ENCODE data around the gene UBXN11. TPM values are rescaled to one million over a fixed set of nuclear protein-coding genes. Genes with fewer than 3 reads are reported as not detected.

Gene UBXN11
- total RNA-seq, 4 donors from 2014 or later = 4.9 to 17.9 (median 12.0) TPM

GRCh38 chr1:26291433-26291832 lies 15.0 kb downstream of the UBXN11 start:
- 94% methylated on average over 3 of the region's 3 CpGs; no CpG with 5 or more reads in 1 of the 2 donors for WGBS, 2 donors (ENCODE audit: low coverage in 1 of 2)
- intact Hi-C loops (cut with DNase I; ENCODE audit: low total_unique reads) = no loop called here
- H3K36me3 ChIP-seq = no peaks in the 10 kb centered on the region
- H3K27ac ChIP-seq = peak overlapping the region; percentile 4 to 96 (median 71)
- in situ Hi-C loops (cut with MboI; ENCODE audit: low pct_ligation_motif_present in 1 of 4, low pct_unique_long_range_greater_than_20kb in 1 of 4, low sequenced_read_pairs in 3 of 4) = no loop called here
- no peak overlapping the region for H3K4me3 ChIP-seq
- TF ChIP-seq POLR2A (IDR thresholded peaks at IDR 0.05) (no peak), POLR2AphosphoS5 (IDR thresholded peaks at IDR 0.05) (no peak), EP300 (IDR thresholded peaks at IDR 0.05; ENCODE audit: low read depth) (no peak), CTCF (IDR thresholded peaks at IDR 0.05) (no peak)
- H3K4me1 ChIP-seq = peaks cover 0 to 38% (median 19%) of the 10 kb centered on the region in 4 donors
- H3K27me3 ChIP-seq = no peaks in the 10 kb centered on the region
- no peaks in the 10 kb centered on the region for H3K9me3 ChIP-seq
- DNase-seq = no peak

GRCh38 chr1:26290882-26291261 lies 15.6 kb downstream of the UBXN11 start:
- Histone ChIP-seq H3K4me1 (peaks cover 0 to 43% (median 19%) of the 10 kb centered on the region in 4 donors), H3K27me3 (no peaks in the 10 kb centered on the region), H3K36me3 (no peaks in the 10 kb centered on the region), H3K27ac (peak overlapping the region; percentile 65 to 98 (median 86)), H3K4me3 (no peak overlapping the region), H3K9me3 (no peaks in the 10 kb centered on the region)
- TF ChIP-seq EP300 (IDR thresholded peaks at IDR 0.05; ENCODE audit: low read depth) (no peak), POLR2A (IDR thresholded peaks at IDR 0.05) (no peak), POLR2AphosphoS5 (IDR thresholded peaks at IDR 0.05) (no peak), CTCF (IDR thresholded peaks at IDR 0.05) (no peak)
- 78% methylated on average over 11 of the region's 11 CpGs; no CpG with 5 or more reads in 1 of the 2 donors for WGBS, 2 donors (ENCODE audit: low coverage in 1 of 2)
- no peak for DNase-seq
- intact Hi-C loops (cut with DNase I; ENCODE audit: low total_unique reads) = no loop called here
- in situ Hi-C loops (cut with MboI; ENCODE audit: low pct_ligation_motif_present in 1 of 4, low pct_unique_long_range_greater_than_20kb in 1 of 4, low sequenced_read_pairs in 3 of 4) = no loop called here

- WGBS, 2 donors (ENCODE audit: low coverage in 1 of 2) = 70 to 100% methylated on average over 2 to 11 of the region's 11 CpGs
- Histone ChIP-seq H3K36me3 (no peaks in the 10 kb centered on the region), H3K27me3 (no peaks in the 10 kb centered on the region), H3K9me3 (no peaks in the 10 kb centered on the region), H3K4me3 (no peak overlapping the region), H3K4me1 (peaks cover 0 to 48% (median 20%) of the 10 kb centered on the region in 4 donors), H3K27ac (peak overlapping the region; percentile 65 to 98 (median 86))
- intact Hi-C loops (cut with DNase I; ENCODE audit: low total_unique reads) = no loop called here
- peak; percentile 15 for DNase-seq
- TF ChIP-seq CTCF (IDR thresholded peaks at IDR 0.05) (no peak), POLR2AphosphoS5 (IDR thresholded peaks at IDR 0.05) (no peak), EP300 (IDR thresholded peaks at IDR 0.05; ENCODE audit: low read depth) (no peak), POLR2A (IDR thresholded peaks at IDR 0.05) (no peak)
- in situ Hi-C loops (cut with MboI; ENCODE audit: low pct_ligation_motif_present in 1 of 4, low pct_unique_long_range_greater_than_20kb in 1 of 4, low sequenced_read_pairs in 3 of 4) = no loop called here
Measured at GRCh38 chr1:26290122-26290881, 16.1 kb downstream of the UBXN11 start.

- 81% methylated on average over 13 of the region's 21 CpGs; no CpG with 5 or more reads in 1 of the 2 donors for WGBS, 2 donors (ENCODE audit: low coverage in 1 of 2)
- H3K27ac ChIP-seq = peak overlapping the region; percentile 65 to 98 (median 86)
- in situ Hi-C loops (cut with MboI; ENCODE audit: low pct_ligation_motif_present in 1 of 4, low pct_unique_long_range_greater_than_20kb in 1 of 4, low sequenced_read_pairs in 3 of 4) = no loop called here
Measured at GRCh38 chr1:26289158-26290059, 17.0 kb downstream of the UBXN11 start.

More at GRCh38 chr1:26289158-26290059, 17.0 kb downstream of the UBXN11 start:
- Histone ChIP-seq H3K4me3 (no peak overlapping the region), H3K4me1 (peaks cover 6 to 57% (median 29%) of the 10 kb centered on the region in 4 donors), H3K9me3 (no peaks in the 10 kb centered on the region), H3K36me3 (no peaks in the 10 kb centered on the region), H3K27me3 (no peaks in the 10 kb centered on the region)
- intact Hi-C loops (cut with DNase I; ENCODE audit: low total_unique reads) = no loop called here
- TF ChIP-seq POLR2A (IDR thresholded peaks at IDR 0.05) = no peak
- no peak for TF ChIP-seq CTCF (IDR thresholded peaks at IDR 0.05)
- TF ChIP-seq EP300 (IDR thresholded peaks at IDR 0.05; ENCODE audit: low read depth) = no peak
- no peak for TF ChIP-seq POLR2AphosphoS5 (IDR thresholded peaks at IDR 0.05)
- peak; percentile 65 for DNase-seq
